NOMO-1 treated with dmso at 0.1 percent for 144 hours (cell line): ENCODE results near the gene ELOB.

ENCODE experiments used
- DNase-seq: peaks from one replicate; lab custom pipeline; 2025; ENCODE audit not compliant: unreplicated experiment; lab: John Stamatoyannopoulos, UW

Gene ELOB

GRCh38 chr16:2777231-2777902, at the start of gene ELOB:
Gene ELOB, minus strand, starts transcription at chr16:2777280. Its CDS starts 41 bp downstream, at chr16:2777239.
- peak; percentile 69 for DNase-seq

- DNase-seq = no peak
Measured at GRCh38 chr16:2825906-2826305, 48.8 kb upstream of the ELOB start.

- no peak for DNase-seq
Measured at GRCh38 chr16:2825049-2825742, 48.1 kb upstream of the ELOB start.

- no peak for DNase-seq
Measured at GRCh38 chr16:2824626-2825025, 47.5 kb upstream of the ELOB start.

- no peak for DNase-seq
Measured at GRCh38 chr16:2822496-2822895, 45.4 kb upstream of the ELOB start.

GRCh38 chr16:2822158-2822495, 45.0 kb upstream of the ELOB start:
- DNase-seq = no peak

- DNase-seq = no peak
Measured at GRCh38 chr16:2821487-2822157, 44.5 kb upstream of the ELOB start.

GRCh38 chr16:2820836-2821486, 43.9 kb upstream of the ELOB start:
- DNase-seq = no peak

GRCh38 chr16:2819939-2820835, 43.1 kb upstream of the ELOB start:
- no peak for DNase-seq

- no peak for DNase-seq
Measured at GRCh38 chr16:2819179-2819938, 42.3 kb upstream of the ELOB start.

- DNase-seq = no peak
Measured at GRCh38 chr16:2818272-2818876, 41.3 kb upstream of the ELOB start.

- no peak for DNase-seq
Measured at GRCh38 chr16:2817340-2818271, 40.5 kb upstream of the ELOB start.

- DNase-seq = no peak
Measured at GRCh38 chr16:2816751-2817339, 39.8 kb upstream of the ELOB start, which contains the start of gene PRSS21. Gene PRSS21, plus strand, starts transcription at chr16:2817237. Its CDS starts 32 bp downstream, at chr16:2817269.

GRCh38 chr16:2815299-2815771, 38.3 kb upstream of the ELOB start:
- no peak for DNase-seq

- no peak for DNase-seq
Measured at GRCh38 chr16:2814551-2815298, 37.6 kb upstream of the ELOB start.

- no peak for DNase-seq
Measured at GRCh38 chr16:2813771-2814221, 36.7 kb upstream of the ELOB start.
